GM21367 (cell line): ENCODE data around the gene TTYH1.

ENCODE experiments used
- ATAC-seq: cut with Tn5 transposase; IDR thresholded peaks from one replicate; pipeline ENCODE4 v1.9.1; 2021; ENCODE audit not compliant: unreplicated experiment

TTYH1 gene

GRCh38 chr19:54422136-54422535, 6.9 kb downstream of the TTYH1 start:
- no peak for ATAC-seq

GRCh38 chr19:54424201-54424600, 8.9 kb downstream of the TTYH1 start:
- no peak for ATAC-seq

GRCh38 chr19:54424660-54425381, 9.6 kb downstream of the TTYH1 start:
- ATAC-seq, result no peak

GRCh38 chr19:54425382-54425723, 10.1 kb downstream of the TTYH1 start:
- ATAC-seq, result no peak

- ATAC-seq, result no peak
These were observed 11.1 kb downstream of the TTYH1 start for GRCh38 chr19:54426291-54426931.

GRCh38 chr19:54427586-54427985, 12.3 kb downstream of the TTYH1 start:
- ATAC-seq, result no peak

GRCh38 chr19:54428323-54429175, 13.3 kb downstream of the TTYH1 start:
- no peak for ATAC-seq

GRCh38 chr19:54429176-54429495, 13.9 kb downstream of the TTYH1 start:
- no peak for ATAC-seq

- no peak for ATAC-seq
These were observed 14.4 kb downstream of the TTYH1 start for GRCh38 chr19:54429545-54430227.

- ATAC-seq, result no peak
These were observed 15.3 kb downstream of the TTYH1 start for GRCh38 chr19:54430306-54431254.

GRCh38 chr19:54431255-54431838, 16.1 kb downstream of the TTYH1 start:
- no peak for ATAC-seq

GRCh38 chr19:54432144-54432738, 17.0 kb downstream of the TTYH1 start:
- ATAC-seq, result no peak

- ATAC-seq, result no peak
These were observed 18.4 kb downstream of the TTYH1 start for GRCh38 chr19:54433697-54434096.

- ATAC-seq, result no peak
These were observed 19.0 kb downstream of the TTYH1 start for GRCh38 chr19:54434112-54434872.

GRCh38 chr19:54434873-54435214, 19.6 kb downstream of the TTYH1 start:
- no peak for ATAC-seq

GRCh38 chr19:54435551-54436016, 20.3 kb downstream of the TTYH1 start:
- ATAC-seq, result no peak

- ATAC-seq, result no peak
These were observed 20.8 kb downstream of the TTYH1 start for GRCh38 chr19:54436031-54436523.

GRCh38 chr19:54436628-54437252, 21.5 kb downstream of the TTYH1 start:
- no peak for ATAC-seq
